Breast epithelium (tissue), 3 donors: ENCODE results near the gene SLC34A1.
A peak's percentile ranks its signal among the peaks of the same experiment; 100 is the strongest.

Experiments
- CTCF ChIP-seq, 3 donors: fragments of 450-650 bp; IDR thresholded peaks; one replicate each; pipeline ENCODE4 v1.5.1; 2016 to 2017; ENCODE audit warnings: antibody characterized with exemption in 3 of 3, mild to moderate bottlenecking in 3 of 3, moderate library complexity in 3 of 3
- POLR2A ChIP-seq: fragments of 450-650 bp; IDR thresholded peaks from one replicate; pipeline ENCODE4 v1.6.1; 2016; ENCODE audit warnings: antibody characterized with exemption, mild to moderate bottlenecking, moderate library complexity
- POLR2AphosphoS5 ChIP-seq, 3 donors: sonication (generic); formaldehyde crosslinking; IDR thresholded peaks; one replicate each; pipeline ENCODE4 v1.6.1; 2017; ENCODE audit warnings: antibody characterized with exemption in 3 of 3

GRCh38 chr5:177362610-177363507 lies 21.4 kb upstream of the SLC34A1 start:
- TF ChIP-seq CTCF (IDR thresholded peaks at IDR 0.05) (peak in 1 of 3 donors; percentile 11), POLR2A (no peak), POLR2AphosphoS5 (IDR thresholded peaks at IDR 0.05) (no peak)
